Liver (tissue), 9 donors: ENCODE measurements around the gene RAB27A. TPM values are rescaled to one million over a fixed set of nuclear protein-coding genes. Genes with fewer than 3 reads are reported as not detected.

Experiments used
- DNase-seq: peaks from one replicate; pipeline ENCODE4 v3.0.0-alpha.2; 2017; ENCODE audit warnings: low spot score
- H3K27ac ChIP-seq, 2 donors: one replicate each; pipeline ENCODE4 v1.7.0; 2013; ENCODE audit warnings: inconsistent platforms in 2 of 2, low read length in 2 of 2, control low read depth in 1 of 2, low read depth in 1 of 2, mild to moderate bottlenecking in 1 of 2
- H3K27me3 ChIP-seq, 4 donors: one replicate each; pipeline versions ENCODE4 v1.6.1 to v1.7.0; 2013; ENCODE audit warnings: low read length in 3 of 4, inconsistent platforms in 1 of 4, mild to moderate bottlenecking in 1 of 4, moderate library complexity in 1 of 4; ENCODE audit not compliant: control insufficient read depth in 4 of 4, insufficient read depth in 4 of 4
- H3K36me3 ChIP-seq, 4 donors: one replicate each; pipeline versions ENCODE4 v1.6.1 to v1.7.0; 2013; ENCODE audit warnings: low read length in 3 of 4, mild to moderate bottlenecking in 3 of 4, low read depth in 1 of 4, moderate library complexity in 1 of 4; ENCODE audit not compliant: control insufficient read depth in 4 of 4, insufficient read depth in 3 of 4
- H3K4me1 ChIP-seq, 4 donors: one replicate each; pipeline versions ENCODE4 v1.6.1 to v1.7.0; 2013; ENCODE audit warnings: low read length in 3 of 4, mild to moderate bottlenecking in 3 of 4, moderate library complexity in 1 of 4; ENCODE audit not compliant: control insufficient read depth in 4 of 4, insufficient read depth in 4 of 4
- H3K4me3 ChIP-seq, 3 donors: one replicate each; pipeline versions ENCODE4 v1.6.1 to v1.7.0; 2013; ENCODE audit warnings: low read length in 3 of 3, control low read depth in 1 of 3, low read depth in 1 of 3, mild to moderate bottlenecking in 1 of 3
- H3K9ac ChIP-seq, 2 donors: one replicate each; pipeline ENCODE4 v1.7.0; 2013; ENCODE audit warnings: low read length in 2 of 2, mild to moderate bottlenecking in 2 of 2, moderate library complexity in 2 of 2, control low read depth in 1 of 2, low read depth in 1 of 2
- H3K9me3 ChIP-seq, 4 donors: one replicate each; pipeline versions ENCODE4 v1.6.1 to v1.7.0; 2013; ENCODE audit warnings: low read length in 3 of 4; ENCODE audit not compliant: control insufficient read depth in 4 of 4
- CTCF ChIP-seq: fragments of 150-350 bp; IDR thresholded peaks from 2 replicates; pipeline ENCODE4 v1.5.1; 2017; ENCODE audit warnings: improper control_type of control experiment, low read depth, low read length; ENCODE audit not compliant: missing input control
- EGR1 ChIP-seq, 2 donors: IDR thresholded peaks; 2 replicates each; pipeline ENCODE4 v1.6.1; 2016 to 2018; ENCODE audit warnings: antibody characterized with exemption in 2 of 2, low read depth in 2 of 2
- FOXA1 ChIP-seq: IDR thresholded peaks from 2 replicates; pipeline ENCODE4 v1.6.1; 2016; ENCODE audit warnings: antibody characterized with exemption
- FOXA2 ChIP-seq: IDR thresholded peaks from 2 replicates; pipeline ENCODE4 v1.6.1; 2016; ENCODE audit warnings: antibody characterized with exemption
- HNF4A ChIP-seq, 2 donors: conservative IDR thresholded peaks; 2 replicates each; pipeline ENCODE4 v1.6.1; 2016; ENCODE audit warnings: antibody characterized with exemption in 2 of 2, mild to moderate bottlenecking in 2 of 2
- HNF4G ChIP-seq: IDR thresholded peaks from 2 replicates; pipeline ENCODE4 v1.6.1; 2016; ENCODE audit warnings: antibody characterized with exemption
- JUND ChIP-seq, 2 donors: IDR thresholded peaks; 2 replicates each; pipeline ENCODE4 v1.6.1; 2016; ENCODE audit warnings: antibody characterized with exemption in 2 of 2
- MAX ChIP-seq: IDR thresholded peaks from 2 replicates; pipeline ENCODE4 v1.6.1; 2016; ENCODE audit warnings: antibody characterized with exemption
- NR2F2 ChIP-seq: IDR thresholded peaks from 2 replicates; pipeline ENCODE4 v1.6.1; 2016; ENCODE audit warnings: antibody characterized with exemption
- REST ChIP-seq: IDR thresholded peaks from 2 replicates; pipeline ENCODE4 v1.6.1; 2016; ENCODE audit warnings: antibody characterized with exemption, mild to moderate bottlenecking
- RXRA ChIP-seq, 2 donors: IDR thresholded peaks; 2 replicates each; pipeline ENCODE4 v1.6.1; 2017 to 2018; ENCODE audit warnings: antibody characterized with exemption in 2 of 2, mild to moderate bottlenecking in 1 of 2
- YY1 ChIP-seq: IDR thresholded peaks from 2 replicates; pipeline ENCODE4 v1.6.1; 2016; ENCODE audit warnings: antibody characterized with exemption, mild to moderate bottlenecking
- ZBTB33 ChIP-seq: IDR thresholded peaks from 2 replicates; pipeline ENCODE4 v1.6.1; 2016; ENCODE audit warnings: antibody characterized with exemption
- WGBS: extraction: QIAGEN DNeasy Blood & Tissue Kit; methylation state at CpG from one replicate; pipeline ENCODE4 v1.1.7; 2013; 5-methylcytosine and 5-hydroxymethylcytosine counted together
- polyA plus RNA-seq, 2 donors: library from polyadenylated mRNA; stranded (reverse) in 1 of 2; unstranded in 1 of 2; fragments of 200-250 nt in 1 of 2; fragments of >200 nt in 1 of 2; fragmentation: Nextera tagmentation in 1 of 2; extraction: Ambion mirVana in 1 of 2; gene quantifications; one replicate each; pipeline versions ENCODE4 v1.2.1 to v1.2.3, GENCODE V29; 2013 to 2015
- total RNA-seq, 2 donors: library from RNA; depleted of rRNA; stranded (reverse); fragments of >200 nt; gene quantifications; one replicate each; pipeline ENCODE4 v1.2.3, GENCODE V29; 2014
- donor health status: healthy.
- donor health status: healthy.
- donor health status: healthy.
- donor health status: healthy.
- donor health status: healthy.

RAB27A gene
- total and polyA plus RNA-seq, 4 donors: 6.4 to 30.8 (median 24.9) TPM

- TF ChIP-seq MAX (no peak), RXRA (IDR thresholded peaks at IDR 0.05) (no peak), JUND (IDR thresholded peaks at IDR 0.05) (no peak), FOXA2 (no peak), ZBTB33 (no peak), EGR1 (IDR thresholded peaks at IDR 0.05; ENCODE audit: low read depth in 2 of 2) (no peak), HNF4A (conservative IDR thresholded peaks at IDR 0.05) (no peak), REST (no peak), FOXA1 (no peak), YY1 (no peak), NR2F2 (no peak), CTCF (no peak)
- no peak overlapping the region for H3K4me3 ChIP-seq
- peaks cover 2 to 6% (median 4%) of the 10 kb centered on the region in 4 donors for H3K36me3 ChIP-seq
- no peaks in the 10 kb centered on the region for H3K27me3 ChIP-seq
- H3K4me1 ChIP-seq: peaks cover 2 to 21% (median 15%) of the 10 kb centered on the region in 4 donors
- H3K27ac ChIP-seq: peak overlapping the region in 1 of 2 donors; percentile 42
- DNase-seq: no peak
- H3K9me3 ChIP-seq: no peaks in the 10 kb centered on the region
- H3K9ac ChIP-seq: no peak overlapping the region
Observed at GRCh38 chr15:55222588-55222987, 67.0 kb downstream of the RAB27A start.

- Histone ChIP-seq H3K27me3 (no peaks in the 10 kb centered on the region), H3K27ac (peak overlapping the region; percentile 55 to 66), H3K4me1 (peaks cover 2 to 21% (median 15%) of the 10 kb centered on the region in 4 donors), H3K4me3 (no peak overlapping the region), H3K36me3 (peaks cover 0 to 3% (median 1%) of the 10 kb centered on the region in 4 donors), H3K9ac (no peak overlapping the region), H3K9me3 (no peaks in the 10 kb centered on the region)
- 69% methylated on average over 6 of the region's 6 CpGs for WGBS
- no peak for DNase-seq
- no peak for TF ChIP-seq HNF4G
- TF ChIP-seq ZBTB33: no peak
- no peak for TF ChIP-seq YY1
- TF ChIP-seq REST: no peak
- no peak for TF ChIP-seq CTCF
- TF ChIP-seq EGR1 (IDR thresholded peaks at IDR 0.05; ENCODE audit: low read depth in 2 of 2): no peak
Observed at GRCh38 chr15:55221090-55222011, 68.3 kb downstream of the RAB27A start.
